Mammary epithelial cell (primary cell): Measurements from ENCODE around the gene TERB1.

Experiments
- EZH2 ChIP-seq: IDR thresholded peaks from 2 replicates; pipeline ENCODE4 v1.6.1; 2012; ENCODE audit warnings: low read length, inconsistent platforms, borderline replicate concordance
- TF ChIP-seq, protein P1 (sequence below), 2 donors: IDR thresholded peaks in 1 of 2; conservative IDR thresholded peaks in 1 of 2; 2 replicates each; pipeline ENCODE4 v1.5.1; 2011 to 2012; ENCODE audit warnings: inconsistent platforms in 2 of 2, low read length in 2 of 2, mild to moderate bottlenecking in 2 of 2, control low read depth in 1 of 2, low read depth in 1 of 2; ENCODE audit not compliant: insufficient read depth in 1 of 2; ENCODE audit errors: extremely low read depth in 1 of 2

DNA sequence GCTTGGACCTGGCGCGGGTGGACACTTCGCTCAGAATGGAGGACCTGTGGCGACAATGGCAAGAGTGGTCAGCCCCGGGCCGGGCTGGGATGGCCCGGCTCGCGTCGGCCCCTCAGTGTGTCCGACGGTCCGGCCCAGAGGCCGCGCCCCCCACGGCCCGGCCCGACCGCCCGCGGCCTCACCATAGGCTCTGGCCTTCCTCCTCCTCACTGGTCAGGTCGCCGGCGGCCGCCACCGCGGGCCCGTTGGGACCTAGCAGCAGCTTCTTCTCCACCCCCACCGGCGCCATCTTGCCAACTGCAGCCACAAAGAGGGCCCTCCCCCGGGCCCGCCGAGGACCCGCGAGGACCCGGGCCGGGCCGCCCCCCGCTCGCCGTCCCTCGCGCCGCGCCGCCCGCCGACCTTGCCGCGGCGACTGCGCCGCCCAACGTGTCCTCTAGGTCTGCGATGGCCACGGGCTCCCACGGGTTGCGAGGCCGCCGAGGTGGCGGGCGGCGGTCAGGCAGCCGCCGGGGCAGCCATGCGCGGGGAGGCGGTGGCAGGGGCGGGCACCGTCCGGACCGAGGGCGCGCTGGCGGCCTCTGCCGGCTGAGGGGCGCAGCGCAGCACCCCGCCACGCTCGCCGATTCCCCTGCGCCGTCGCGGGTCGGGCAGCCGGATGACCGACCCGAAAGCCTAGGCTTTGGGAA, 49.9 kb downstream of the TERB1 start, which contains the start of gene DYNC1LI2:
- TF ChIP-seq, protein P1, sequence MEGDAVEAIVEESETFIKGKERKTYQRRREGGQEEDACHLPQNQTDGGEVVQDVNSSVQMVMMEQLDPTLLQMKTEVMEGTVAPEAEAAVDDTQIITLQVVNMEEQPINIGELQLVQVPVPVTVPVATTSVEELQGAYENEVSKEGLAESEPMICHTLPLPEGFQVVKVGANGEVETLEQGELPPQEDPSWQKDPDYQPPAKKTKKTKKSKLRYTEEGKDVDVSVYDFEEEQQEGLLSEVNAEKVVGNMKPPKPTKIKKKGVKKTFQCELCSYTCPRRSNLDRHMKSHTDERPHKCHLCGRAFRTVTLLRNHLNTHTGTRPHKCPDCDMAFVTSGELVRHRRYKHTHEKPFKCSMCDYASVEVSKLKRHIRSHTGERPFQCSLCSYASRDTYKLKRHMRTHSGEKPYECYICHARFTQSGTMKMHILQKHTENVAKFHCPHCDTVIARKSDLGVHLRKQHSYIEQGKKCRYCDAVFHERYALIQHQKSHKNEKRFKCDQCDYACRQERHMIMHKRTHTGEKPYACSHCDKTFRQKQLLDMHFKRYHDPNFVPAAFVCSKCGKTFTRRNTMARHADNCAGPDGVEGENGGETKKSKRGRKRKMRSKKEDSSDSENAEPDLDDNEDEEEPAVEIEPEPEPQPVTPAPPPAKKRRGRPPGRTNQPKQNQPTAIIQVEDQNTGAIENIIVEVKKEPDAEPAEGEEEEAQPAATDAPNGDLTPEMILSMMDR (conservative IDR thresholded peaks at IDR 0.05 in 1 of 2, IDR thresholded peaks at IDR 0.05 in 1 of 2; ENCODE audit: extremely low read depth in 1 of 2, insufficient read depth in 1 of 2, low read depth in 1 of 2, low read length in 2 of 2): peak; percentile 57 to 62
- TF ChIP-seq EZH2: no peak
